Glutamatergic neuron (in vitro differentiated cells): ENCODE measurements around the gene DYNLRB2. TPM values are rescaled to one million over a fixed set of nuclear protein-coding genes. Genes with fewer than 3 reads are reported as not detected.

Source experiments
- DNase-seq: peaks from one replicate; pipeline ENCODE4 v3.0.0; 2022
- H3K27ac Mint-ChIP-seq: one replicate; pipeline ENCODE4 v1.8.0; 2020; ENCODE audit warnings: mild to moderate bottlenecking, mixed read lengths, inconsistent platforms; ENCODE audit not compliant: unreplicated experiment
- H3K27me3 Mint-ChIP-seq: one replicate; pipeline ENCODE4 v1.8.0; 2020; ENCODE audit warnings: mild to moderate bottlenecking, moderate library complexity, mixed read lengths, inconsistent platforms; ENCODE audit not compliant: unreplicated experiment
- H3K36me3 Mint-ChIP-seq: one replicate; pipeline ENCODE4 v1.8.0; 2020; ENCODE audit warnings: mild to moderate bottlenecking, mixed read lengths, inconsistent platforms; ENCODE audit not compliant: unreplicated experiment
- H3K4me1 Mint-ChIP-seq: one replicate; pipeline ENCODE4 v1.8.0; 2020; ENCODE audit warnings: mild to moderate bottlenecking, low read depth, mixed read lengths, inconsistent platforms; ENCODE audit not compliant: unreplicated experiment
- H3K4me3 Mint-ChIP-seq: one replicate; pipeline ENCODE4 v1.8.0; 2020; ENCODE audit warnings: mild to moderate bottlenecking, mixed read lengths, inconsistent platforms; ENCODE audit not compliant: unreplicated experiment
- H3K9me3 Mint-ChIP-seq: one replicate; pipeline ENCODE4 v1.8.0; 2020; ENCODE audit warnings: mild to moderate bottlenecking, moderate library complexity, mixed read lengths, inconsistent platforms; ENCODE audit not compliant: unreplicated experiment
- CTCF ChIP-seq: fragments of 200-600 bp; sonication (generic); IDR thresholded peaks from one replicate; pipeline ENCODE4 v1.5.0; 2021; ENCODE audit not compliant: partially characterized antibody, unreplicated experiment
- total RNA-seq: library from RNA; stranded (reverse); fragmentation: NEBNext Ultra II Directional; extraction: Animal tissue kit (Norgen Biotek cat#: 25700); gene quantifications from one replicate; pipeline ENCODE4 v1.2.1, GENCODE V29; 2021; ENCODE audit not compliant: unreplicated experiment

DYNLRB2 gene
- total RNA-seq, 1 donor from 2014 or later: not detected

GRCh38 chr16:80509872-80510271 is 30.9 kb upstream of the DYNLRB2 start:
- H3K9me3 Mint-ChIP-seq: no peaks in the 10 kb centered on the region
- H3K27ac Mint-ChIP-seq: no peak overlapping the region
- no peak for TF ChIP-seq CTCF
- no peak overlapping the region for H3K4me3 Mint-ChIP-seq
- no peaks in the 10 kb centered on the region for H3K27me3 Mint-ChIP-seq
- no peaks in the 10 kb centered on the region for H3K4me1 Mint-ChIP-seq
- DNase-seq: no peak
- H3K36me3 Mint-ChIP-seq: no peaks in the 10 kb centered on the region

- H3K27ac Mint-ChIP-seq: no peak overlapping the region
- H3K9me3 Mint-ChIP-seq: no peaks in the 10 kb centered on the region
- H3K4me1 Mint-ChIP-seq: no peaks in the 10 kb centered on the region
- no peaks in the 10 kb centered on the region for H3K36me3 Mint-ChIP-seq
- TF ChIP-seq CTCF: no peak
- no peaks in the 10 kb centered on the region for H3K27me3 Mint-ChIP-seq
- DNase-seq: no peak
- H3K4me3 Mint-ChIP-seq: no peak overlapping the region
Measured at GRCh38 chr16:80511824-80512592, 28.8 kb upstream of the DYNLRB2 start.

- no peaks in the 10 kb centered on the region for H3K27me3 Mint-ChIP-seq
- TF ChIP-seq CTCF: no peak
- H3K9me3 Mint-ChIP-seq: no peaks in the 10 kb centered on the region
- no peak overlapping the region for H3K4me3 Mint-ChIP-seq
- DNase-seq: no peak
- H3K4me1 Mint-ChIP-seq: no peaks in the 10 kb centered on the region
- no peaks in the 10 kb centered on the region for H3K36me3 Mint-ChIP-seq
- no peak overlapping the region for H3K27ac Mint-ChIP-seq
Measured at GRCh38 chr16:80512593-80512853, 28.3 kb upstream of the DYNLRB2 start.

GRCh38 chr16:80515374-80515773 is 25.4 kb upstream of the DYNLRB2 start:
- H3K27me3 Mint-ChIP-seq: no peaks in the 10 kb centered on the region
- no peaks in the 10 kb centered on the region for H3K36me3 Mint-ChIP-seq
- H3K9me3 Mint-ChIP-seq: no peaks in the 10 kb centered on the region
- no peaks in the 10 kb centered on the region for H3K4me1 Mint-ChIP-seq
- no peak overlapping the region for H3K27ac Mint-ChIP-seq
- no peak overlapping the region for H3K4me3 Mint-ChIP-seq
- TF ChIP-seq CTCF: no peak
- DNase-seq: no peak

- Mint-ChIP-seq H3K4me1 (no peaks in the 10 kb centered on the region), H3K36me3 (no peaks in the 10 kb centered on the region), H3K4me3 (no peak overlapping the region), H3K27ac (no peak overlapping the region), H3K9me3 (no peaks in the 10 kb centered on the region), H3K27me3 (no peaks in the 10 kb centered on the region)
- no peak for DNase-seq
- no peak for TF ChIP-seq CTCF
Measured at GRCh38 chr16:80517846-80518245, 22.9 kb upstream of the DYNLRB2 start.
